HEK293 (cell line): ENCODE measurements around the gene CDK14.

Experiments
- KLF16 ChIP-seq: fragments of 450-650 bp; formaldehyde crosslinking; IDR thresholded peaks from 2 replicates; pipeline ENCODE4 v1.5.1; 2017; ENCODE audit warnings: missing biosample characterization, missing genetic modification characterization
- TCF7L2 ChIP-seq: IDR thresholded peaks from 2 replicates; pipeline ENCODE4 v1.6.1; 2011; ENCODE audit warnings: low read depth, mild to moderate bottlenecking, inconsistent platforms, low read length, moderate library complexity, borderline replicate concordance
- ZBTB10 ChIP-seq: fragments of 450-650 bp; formaldehyde crosslinking; IDR thresholded peaks from 2 replicates; pipeline ENCODE4 v1.5.1; 2016; ENCODE audit warnings: missing biosample characterization, missing genetic modification characterization
- ZBTB20 ChIP-seq: fragments of 450-650 bp; formaldehyde crosslinking; IDR thresholded peaks from 2 replicates; pipeline ENCODE4 v1.5.1; 2016; ENCODE audit warnings: missing biosample characterization, missing genetic modification characterization
- ZNF121 ChIP-seq: fragments of 450-650 bp; formaldehyde crosslinking; IDR thresholded peaks from 2 replicates; pipeline ENCODE4 v1.5.1; 2016; ENCODE audit warnings: missing biosample characterization, missing genetic modification characterization
- ZNF174 ChIP-seq: fragments of 450-650 bp; formaldehyde crosslinking; IDR thresholded peaks from 2 replicates; pipeline ENCODE4 v1.5.0; 2017; ENCODE audit warnings: missing biosample characterization, mild to moderate bottlenecking, missing genetic modification characterization
- ZNF274 ChIP-seq, 2 experiments: fragments of 200-500 bp in 1 of 2; fragments of 450-650 bp in 1 of 2; sonication (Bioruptor generic) in 1 of 2; formaldehyde crosslinking in 1 of 2; IDR thresholded peaks; 2 replicates each; pipeline versions ENCODE4 v1.5.1 to v1.6.1; 2014 to 2016; ENCODE audit warnings: borderline replicate concordance in 1 of 2, inconsistent platforms in 1 of 2, low read length in 1 of 2, missing biosample characterization in 1 of 2, missing genetic modification characterization in 1 of 2
- ZNF341 ChIP-seq: fragments of 450-650 bp; formaldehyde crosslinking; IDR thresholded peaks from 2 replicates; pipeline ENCODE4; 2016; ENCODE audit warnings: low read depth, missing biosample characterization, missing genetic modification characterization
- ZNF600 ChIP-seq: fragments of 450-650 bp; formaldehyde crosslinking; IDR thresholded peaks from 2 replicates; pipeline ENCODE4 v1.5.1; 2016; ENCODE audit warnings: missing biosample characterization, missing genetic modification characterization
- ZNF670 ChIP-seq: fragments of 450-650 bp; formaldehyde crosslinking; IDR thresholded peaks from 2 replicates; pipeline ENCODE4 v1.5.1; 2016; ENCODE audit warnings: missing biosample characterization, missing genetic modification characterization, low read depth
- TF ChIP-seq, protein P1 (sequence below): fragments of 450-650 bp; formaldehyde crosslinking; IDR thresholded peaks from 2 replicates; pipeline ENCODE4 v1.5.1; 2016; ENCODE audit warnings: missing biosample characterization, missing genetic modification characterization
- TF ChIP-seq, protein P2 (sequence below): fragments of 450-650 bp; formaldehyde crosslinking; IDR thresholded peaks from 2 replicates; pipeline ENCODE4 v1.5.1; 2016; ENCODE audit warnings: missing biosample characterization, missing genetic modification characterization
- TF ChIP-seq, protein P3 (sequence below): fragments of 450-650 bp; formaldehyde crosslinking; IDR thresholded peaks from 2 replicates; pipeline ENCODE4 v1.5.1; 2016; ENCODE audit warnings: missing biosample characterization, missing genetic modification characterization

GRCh38 chr7:91088691-91089090 lies 492.6 kb downstream of the CDK14 start:
- TF ChIP-seq, protein P1, sequence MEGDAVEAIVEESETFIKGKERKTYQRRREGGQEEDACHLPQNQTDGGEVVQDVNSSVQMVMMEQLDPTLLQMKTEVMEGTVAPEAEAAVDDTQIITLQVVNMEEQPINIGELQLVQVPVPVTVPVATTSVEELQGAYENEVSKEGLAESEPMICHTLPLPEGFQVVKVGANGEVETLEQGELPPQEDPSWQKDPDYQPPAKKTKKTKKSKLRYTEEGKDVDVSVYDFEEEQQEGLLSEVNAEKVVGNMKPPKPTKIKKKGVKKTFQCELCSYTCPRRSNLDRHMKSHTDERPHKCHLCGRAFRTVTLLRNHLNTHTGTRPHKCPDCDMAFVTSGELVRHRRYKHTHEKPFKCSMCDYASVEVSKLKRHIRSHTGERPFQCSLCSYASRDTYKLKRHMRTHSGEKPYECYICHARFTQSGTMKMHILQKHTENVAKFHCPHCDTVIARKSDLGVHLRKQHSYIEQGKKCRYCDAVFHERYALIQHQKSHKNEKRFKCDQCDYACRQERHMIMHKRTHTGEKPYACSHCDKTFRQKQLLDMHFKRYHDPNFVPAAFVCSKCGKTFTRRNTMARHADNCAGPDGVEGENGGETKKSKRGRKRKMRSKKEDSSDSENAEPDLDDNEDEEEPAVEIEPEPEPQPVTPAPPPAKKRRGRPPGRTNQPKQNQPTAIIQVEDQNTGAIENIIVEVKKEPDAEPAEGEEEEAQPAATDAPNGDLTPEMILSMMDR, result no peak
- TF ChIP-seq ZNF670 (tag by site-specific recombination), result no peak
- no peak for TF ChIP-seq ZNF600
- TF ChIP-seq ZNF121, result no peak
- TF ChIP-seq ZNF174 (tag by site-specific recombination), result no peak
- no peak for TF ChIP-seq ZNF274 (IDR thresholded peaks at IDR 0.05; ENCODE audit: low read length)
- no peak for TF ChIP-seq ZNF274 (tag by site-specific recombination; IDR thresholded peaks at IDR 0.05; ENCODE audit: borderline replicate concordance)
- TF ChIP-seq, protein P2, sequence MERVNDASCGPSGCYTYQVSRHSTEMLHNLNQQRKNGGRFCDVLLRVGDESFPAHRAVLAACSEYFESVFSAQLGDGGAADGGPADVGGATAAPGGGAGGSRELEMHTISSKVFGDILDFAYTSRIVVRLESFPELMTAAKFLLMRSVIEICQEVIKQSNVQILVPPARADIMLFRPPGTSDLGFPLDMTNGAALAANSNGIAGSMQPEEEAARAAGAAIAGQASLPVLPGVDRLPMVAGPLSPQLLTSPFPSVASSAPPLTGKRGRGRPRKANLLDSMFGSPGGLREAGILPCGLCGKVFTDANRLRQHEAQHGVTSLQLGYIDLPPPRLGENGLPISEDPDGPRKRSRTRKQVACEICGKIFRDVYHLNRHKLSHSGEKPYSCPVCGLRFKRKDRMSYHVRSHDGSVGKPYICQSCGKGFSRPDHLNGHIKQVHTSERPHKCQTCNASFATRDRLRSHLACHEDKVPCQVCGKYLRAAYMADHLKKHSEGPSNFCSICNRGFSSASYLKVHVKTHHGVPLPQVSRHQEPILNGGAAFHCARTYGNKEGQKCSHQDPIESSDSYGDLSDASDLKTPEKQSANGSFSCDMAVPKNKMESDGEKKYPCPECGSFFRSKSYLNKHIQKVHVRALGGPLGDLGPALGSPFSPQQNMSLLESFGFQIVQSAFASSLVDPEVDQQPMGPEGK, result no peak
- no peak for TF ChIP-seq TCF7L2
- no peak for TF ChIP-seq KLF16
- no peak for TF ChIP-seq ZNF341 (tag by site-specific recombination)
- TF ChIP-seq ZBTB20, result no peak
- TF ChIP-seq ZBTB10 (tag by site-specific recombination), result no peak
- TF ChIP-seq, protein P3, sequence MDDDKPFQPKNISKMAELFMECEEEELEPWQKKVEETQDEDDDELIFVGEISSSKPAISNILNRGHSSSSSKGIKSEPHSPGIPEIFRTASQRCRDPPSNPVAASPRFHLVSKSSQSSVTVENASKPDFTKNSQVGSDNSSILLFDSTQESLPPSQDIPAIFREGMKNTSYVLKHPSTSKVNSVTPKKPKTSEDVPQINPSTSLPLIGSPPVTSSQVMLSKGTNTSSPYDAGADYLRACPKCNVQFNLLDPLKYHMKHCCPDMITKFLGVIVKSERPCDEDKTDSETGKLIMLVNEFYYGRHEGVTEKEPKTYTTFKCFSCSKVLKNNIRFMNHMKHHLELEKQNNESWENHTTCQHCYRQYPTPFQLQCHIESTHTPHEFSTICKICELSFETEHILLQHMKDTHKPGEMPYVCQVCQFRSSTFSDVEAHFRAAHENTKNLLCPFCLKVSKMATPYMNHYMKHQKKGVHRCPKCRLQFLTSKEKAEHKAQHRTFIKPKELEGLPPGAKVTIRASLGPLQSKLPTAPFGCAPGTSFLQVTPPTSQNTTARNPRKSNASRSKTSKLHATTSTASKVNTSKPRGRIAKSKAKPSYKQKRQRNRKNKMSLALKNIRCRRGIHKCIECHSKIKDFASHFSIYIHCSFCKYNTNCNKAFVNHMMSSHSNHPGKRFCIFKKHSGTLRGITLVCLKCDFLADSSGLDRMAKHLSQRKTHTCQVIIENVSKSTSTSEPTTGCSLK (tag by site-specific recombination), result no peak
